SU-DHL-6 (cell line): ENCODE measurements around the gene FAT1.

ENCODE experiments used
- H2AFZ ChIP-seq: fragments of 200-600 bp; sonication (generic); 2 replicates; pipeline ENCODE4 v1.6.1; 2014; ENCODE audit warnings: low read depth, mild to moderate bottlenecking, moderate library complexity, mixed read lengths, antibody characterized with exemption, low read length; ENCODE audit not compliant: severe bottlenecking
- H3F3A ChIP-seq: fragments of 200-600 bp; shearing (Covaris generic); 2 replicates; pipeline ENCODE4 v1.6.0; 2016; ENCODE audit warnings: antibody characterized with exemption, mild to moderate bottlenecking; ENCODE audit not compliant: insufficient read depth
- H3K27ac ChIP-seq: fragments of 200-600 bp; sonication (generic); 2 replicates; pipeline ENCODE4 v1.5.1; 2016; ENCODE audit warnings: low read depth, mild to moderate bottlenecking, low read length, moderate library complexity, mixed read lengths
- H3K27me3 ChIP-seq: fragments of 200-600 bp; sonication (generic), shearing (Covaris generic); 2 replicates; pipeline ENCODE4 v1.6.0; 2014; ENCODE audit warnings: mild to moderate bottlenecking, low read length
- H3K36me3 ChIP-seq: fragments of 200-600 bp; sonication (generic); 2 replicates; pipeline ENCODE4 v1.6.1; 2014; ENCODE audit warnings: mild to moderate bottlenecking, low read length, mixed read lengths
- H3K4me2 ChIP-seq: fragments of 300-600, 200-600 bp; shearing (Covaris generic), sonication (generic); 2 replicates; pipeline ENCODE4 v1.6.0; 2014; ENCODE audit warnings: low read length, low read depth, mild to moderate bottlenecking; ENCODE audit not compliant: poor library complexity, severe bottlenecking
- H3K4me3 ChIP-seq: fragments of 200-600 bp; sonication (generic); 2 replicates; pipeline ENCODE4 v1.5.1; 2014; ENCODE audit warnings: antibody characterized with exemption, low read length, mild to moderate bottlenecking, mixed read lengths; ENCODE audit not compliant: insufficient read depth, poor library complexity, severe bottlenecking
- H3K79me2 ChIP-seq: fragments of 200-600 bp; sonication (generic); 2 replicates; pipeline ENCODE4 v1.6.1; 2014; ENCODE audit warnings: mild to moderate bottlenecking, low read length, moderate library complexity; ENCODE audit not compliant: insufficient read depth
- H3K9ac ChIP-seq: fragments of 200-600 bp; sonication (generic); 2 replicates; pipeline ENCODE4 v1.7.0; 2014; ENCODE audit warnings: mild to moderate bottlenecking, low read length
- H3K9me2 ChIP-seq: fragments of 200-600 bp; sonication (generic); replicated peaks from 2 replicates; pipeline ENCODE4 v1.6.1; 2014; ENCODE audit warnings: low read length; ENCODE audit not compliant: insufficient read depth
- H3K9me3 ChIP-seq: fragments of 200-600 bp; sonication (generic); 2 replicates; pipeline ENCODE4 v1.6.1; 2014; ENCODE audit warnings: low read length, mixed read lengths; ENCODE audit not compliant: insufficient read depth
- H4K20me1 ChIP-seq: fragments of 200-600 bp; sonication (generic); 2 replicates; pipeline ENCODE4 v1.6.1; 2014; ENCODE audit warnings: low read depth, mild to moderate bottlenecking, antibody characterized with exemption, low read length, moderate library complexity, mixed read lengths
- EZH2phosphoT487 ChIP-seq: fragments of 200-600 bp; sonication (generic), shearing (Covaris generic); conservative IDR thresholded peaks from 2 replicates; pipeline ENCODE4 v1.6.1; 2018; ENCODE audit warnings: mild to moderate bottlenecking, antibody characterized with exemption, low read length, moderate library complexity, mixed read lengths
- TF ChIP-seq, protein P1 (sequence below): fragments of 200-600 bp; sonication (generic); IDR thresholded peaks from one replicate; pipeline ENCODE4 v1.5.1; 2017; ENCODE audit warnings: antibody characterized with exemption, mild to moderate bottlenecking, low read length, moderate library complexity; ENCODE audit not compliant: insufficient read depth, poor library complexity, severe bottlenecking

The FAT1 gene

DNA sequence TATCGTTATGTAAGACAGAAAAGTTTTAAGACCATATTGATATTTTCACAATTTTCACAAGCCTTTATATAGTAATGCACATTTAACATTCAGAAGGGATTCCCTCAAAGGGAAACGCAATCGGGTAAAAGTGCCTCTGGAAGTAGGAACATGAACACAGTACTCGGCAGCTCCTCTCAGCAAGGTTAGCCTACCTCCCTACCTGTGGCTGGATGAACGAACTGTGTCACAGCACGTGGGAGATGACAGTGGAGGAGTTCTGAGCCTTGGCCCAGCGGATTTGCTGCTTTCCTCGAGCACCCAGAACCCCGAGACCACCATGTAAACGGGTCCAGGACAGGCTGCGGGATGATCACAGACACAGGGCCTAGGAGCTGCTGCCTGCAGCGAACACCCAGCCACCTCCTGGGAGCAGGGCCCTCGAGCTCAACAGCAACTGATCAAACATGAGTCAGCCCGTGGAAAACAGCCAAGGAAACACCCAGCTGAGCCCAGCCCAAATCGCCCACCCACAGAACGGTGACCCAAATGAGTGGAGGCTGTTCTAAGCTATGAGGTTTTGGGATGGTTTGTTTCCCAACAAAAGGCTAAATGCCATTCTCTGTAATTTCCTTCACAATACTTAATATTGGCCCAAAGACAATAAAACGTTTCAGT, 30.4 kb downstream of the FAT1 start:
- no peak overlapping the region for H3K27ac ChIP-seq
- H3F3A ChIP-seq: no peaks in the 10 kb centered on the region
- H3K27me3 ChIP-seq: no peaks in the 10 kb centered on the region
- H2AFZ ChIP-seq: no peak overlapping the region
- no peak overlapping the region for H3K4me2 ChIP-seq
- H3K9me3 ChIP-seq: no peaks in the 10 kb centered on the region
- no peak overlapping the region for H3K4me3 ChIP-seq
- TF ChIP-seq, protein P1, sequence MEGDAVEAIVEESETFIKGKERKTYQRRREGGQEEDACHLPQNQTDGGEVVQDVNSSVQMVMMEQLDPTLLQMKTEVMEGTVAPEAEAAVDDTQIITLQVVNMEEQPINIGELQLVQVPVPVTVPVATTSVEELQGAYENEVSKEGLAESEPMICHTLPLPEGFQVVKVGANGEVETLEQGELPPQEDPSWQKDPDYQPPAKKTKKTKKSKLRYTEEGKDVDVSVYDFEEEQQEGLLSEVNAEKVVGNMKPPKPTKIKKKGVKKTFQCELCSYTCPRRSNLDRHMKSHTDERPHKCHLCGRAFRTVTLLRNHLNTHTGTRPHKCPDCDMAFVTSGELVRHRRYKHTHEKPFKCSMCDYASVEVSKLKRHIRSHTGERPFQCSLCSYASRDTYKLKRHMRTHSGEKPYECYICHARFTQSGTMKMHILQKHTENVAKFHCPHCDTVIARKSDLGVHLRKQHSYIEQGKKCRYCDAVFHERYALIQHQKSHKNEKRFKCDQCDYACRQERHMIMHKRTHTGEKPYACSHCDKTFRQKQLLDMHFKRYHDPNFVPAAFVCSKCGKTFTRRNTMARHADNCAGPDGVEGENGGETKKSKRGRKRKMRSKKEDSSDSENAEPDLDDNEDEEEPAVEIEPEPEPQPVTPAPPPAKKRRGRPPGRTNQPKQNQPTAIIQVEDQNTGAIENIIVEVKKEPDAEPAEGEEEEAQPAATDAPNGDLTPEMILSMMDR: no peak
- no peak for TF ChIP-seq EZH2phosphoT487
- H3K9ac ChIP-seq: no peak overlapping the region
- no peaks in the 10 kb centered on the region for H3K79me2 ChIP-seq
- no peaks in the 10 kb centered on the region for H3K9me2 ChIP-seq
- no peaks in the 10 kb centered on the region for H4K20me1 ChIP-seq
- no peaks in the 10 kb centered on the region for H3K36me3 ChIP-seq

DNA sequence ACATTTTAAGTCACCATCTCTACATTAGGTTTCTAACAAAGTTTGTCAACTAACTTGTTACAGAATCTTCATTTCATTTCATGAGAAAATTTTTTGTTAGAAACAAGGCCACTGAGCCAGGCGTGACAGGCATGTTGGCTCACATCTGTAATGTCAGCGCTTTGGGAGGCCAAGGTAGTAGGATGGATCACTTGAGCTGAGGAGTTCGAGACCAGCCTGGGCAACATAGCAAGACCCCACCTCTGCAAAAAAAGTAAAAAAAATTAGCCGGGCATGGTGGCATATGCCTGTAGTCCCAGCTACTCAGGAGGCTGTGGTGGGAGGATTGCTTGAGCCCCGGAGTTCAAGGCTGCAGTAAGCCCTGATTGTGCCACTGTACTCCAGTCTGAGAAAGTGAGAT, 32.3 kb downstream of the FAT1 start:
- H3K27ac ChIP-seq: no peak overlapping the region
- no peak overlapping the region for H3K4me3 ChIP-seq
- H3K4me2 ChIP-seq: no peak overlapping the region
- H3K9ac ChIP-seq: no peak overlapping the region
- H3K9me2 ChIP-seq: no peaks in the 10 kb centered on the region
- no peak for TF ChIP-seq EZH2phosphoT487
- TF ChIP-seq, protein P1: no peak
- H3F3A ChIP-seq: no peaks in the 10 kb centered on the region
- no peaks in the 10 kb centered on the region for H4K20me1 ChIP-seq
- no peaks in the 10 kb centered on the region for H3K27me3 ChIP-seq
- no peaks in the 10 kb centered on the region for H3K36me3 ChIP-seq
- no peaks in the 10 kb centered on the region for H3K9me3 ChIP-seq
- no peaks in the 10 kb centered on the region for H3K79me2 ChIP-seq
- H2AFZ ChIP-seq: no peak overlapping the region

DNA sequence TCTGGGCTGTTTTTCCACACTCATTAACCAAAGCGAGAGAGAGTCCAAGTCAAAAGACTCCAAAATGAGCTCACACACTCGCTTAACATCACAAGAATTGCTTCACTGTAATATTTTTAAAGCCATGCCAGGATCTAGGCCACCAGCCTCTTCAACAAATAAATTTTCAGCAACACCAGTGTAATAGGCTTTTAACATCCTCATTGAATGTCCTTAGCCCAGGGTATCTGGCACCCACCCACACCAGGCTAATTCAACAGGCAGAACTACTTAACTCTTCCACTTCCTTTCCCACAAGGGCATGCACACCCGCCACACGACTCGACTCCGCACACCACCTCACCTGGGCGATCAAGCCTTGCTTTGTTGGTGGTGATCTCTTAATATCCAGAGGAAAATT, 34.2 kb downstream of the FAT1 start:
- Histone ChIP-seq H3K27ac (no peak overlapping the region), H3K9me2 (no peaks in the 10 kb centered on the region), H3K4me3 (no peak overlapping the region), H3F3A (no peaks in the 10 kb centered on the region), H3K36me3 (no peaks in the 10 kb centered on the region), H4K20me1 (no peaks in the 10 kb centered on the region), H3K79me2 (no peaks in the 10 kb centered on the region), H3K27me3 (no peaks in the 10 kb centered on the region), H3K4me2 (no peak overlapping the region), H3K9ac (no peak overlapping the region), H3K9me3 (no peaks in the 10 kb centered on the region), H2AFZ (no peak overlapping the region)
- TF ChIP-seq, protein P1: no peak
- TF ChIP-seq EZH2phosphoT487: no peak
